Trophoblast cell (in vitro differentiated cells and primary cell): Measurements from ENCODE around the gene PRUNE2.

Experiments used
- DNase-seq, 2 donors: peaks; one replicate each; pipeline ENCODE4 v3.0.0-alpha.2; 2016
- H2AFZ ChIP-seq: 2 replicates; pipeline ENCODE4 v1.6.1; 2013; ENCODE audit warnings: low read length, moderate library complexity, mild to moderate bottlenecking; ENCODE audit not compliant: insufficient read depth, poor library complexity
- H2AK5ac ChIP-seq: 2 replicates; pipeline ENCODE4 v1.6.1; 2013; ENCODE audit warnings: mild to moderate bottlenecking, low read length
- H2BK120ac ChIP-seq: 2 replicates; pipeline ENCODE4 v1.6.1; 2013; ENCODE audit warnings: low read length, mild to moderate bottlenecking, moderate library complexity; ENCODE audit not compliant: insufficient read depth, poor library complexity
- H2BK12ac ChIP-seq: 2 replicates; pipeline ENCODE4 v1.6.1; 2013; ENCODE audit warnings: mild to moderate bottlenecking, low read length, moderate library complexity
- H2BK5ac ChIP-seq: 2 replicates; pipeline ENCODE4 v1.6.1; 2013; ENCODE audit warnings: low read length, low read depth, moderate library complexity, mild to moderate bottlenecking; ENCODE audit not compliant: poor library complexity
- H3K14ac ChIP-seq: 2 replicates; pipeline ENCODE4 v1.6.1; 2013; ENCODE audit warnings: mild to moderate bottlenecking, low read length
- H3K18ac ChIP-seq: 2 replicates; pipeline ENCODE4 v1.6.1; 2013; ENCODE audit warnings: mild to moderate bottlenecking, low read length
- H3K23ac ChIP-seq: 2 replicates; pipeline ENCODE4 v1.6.1; 2013; ENCODE audit warnings: low read length
- H3K27ac ChIP-seq: 2 replicates; pipeline ENCODE4 v1.5.1; 2013; ENCODE audit warnings: low read depth, mild to moderate bottlenecking, inconsistent platforms, low read length, moderate library complexity
- H3K27me3 ChIP-seq: 2 replicates; pipeline ENCODE4 v1.6.1; 2013; ENCODE audit warnings: inconsistent platforms, mild to moderate bottlenecking, low read length, moderate library complexity; ENCODE audit not compliant: insufficient read depth
- H3K36me3 ChIP-seq, 2 experiments: 1 replicate in 1 of 2; 2 replicates in 1 of 2; pipeline ENCODE4 v1.6.1; 2013; ENCODE audit warnings: low read length in 2 of 2, mild to moderate bottlenecking in 2 of 2, moderate library complexity in 1 of 2; ENCODE audit not compliant: insufficient read depth in 2 of 2, control insufficient read depth in 1 of 2
- H3K4ac ChIP-seq: 2 replicates; pipeline ENCODE4 v1.6.1; 2013; ENCODE audit warnings: low read depth, mild to moderate bottlenecking, low read length, moderate library complexity
- H3K4me1 ChIP-seq, 2 experiments: 1 replicate in 1 of 2; 2 replicates in 1 of 2; pipeline ENCODE4 v1.6.1; 2013; ENCODE audit warnings: low read length in 2 of 2, mild to moderate bottlenecking in 2 of 2, moderate library complexity in 1 of 2; ENCODE audit not compliant: insufficient read depth in 2 of 2, control insufficient read depth in 1 of 2
- H3K4me2 ChIP-seq: 2 replicates; pipeline ENCODE4 v1.6.1; 2013; ENCODE audit warnings: inconsistent platforms, mild to moderate bottlenecking, low read length, moderate library complexity
- H3K4me3 ChIP-seq: 2 replicates; pipeline ENCODE4 v1.5.1; 2013; ENCODE audit warnings: mild to moderate bottlenecking, low read depth, low read length, inconsistent platforms
- H3K79me1 ChIP-seq: one replicate; pipeline ENCODE4 v1.6.1; 2013; ENCODE audit warnings: low read length
- H3K79me2 ChIP-seq: 2 replicates; pipeline ENCODE4 v1.6.1; 2013; ENCODE audit warnings: low read length, mild to moderate bottlenecking; ENCODE audit not compliant: control insufficient read depth, insufficient read depth, poor library complexity
- H3K9ac ChIP-seq: 2 replicates; pipeline ENCODE4 v1.6.1; 2013; ENCODE audit warnings: mild to moderate bottlenecking, low read length
- H3K9me3 ChIP-seq: 2 replicates; pipeline ENCODE4 v1.6.1; 2013; ENCODE audit warnings: low read depth, mild to moderate bottlenecking, control low read depth, inconsistent platforms, low read length; ENCODE audit not compliant: insufficient read depth
- H4K12ac ChIP-seq: 2 replicates; pipeline ENCODE4 v1.6.1; 2013; ENCODE audit warnings: low read depth, mild to moderate bottlenecking, low read length, moderate library complexity
- H4K8ac ChIP-seq: 2 replicates; pipeline ENCODE4 v1.6.1; 2013; ENCODE audit warnings: low read depth, mild to moderate bottlenecking, low read length, moderate library complexity
- H4K91ac ChIP-seq: one replicate; pipeline ENCODE4 v1.6.1; 2013; ENCODE audit warnings: low read depth, mild to moderate bottlenecking, low read length, moderate library complexity
- WGBS: extraction: QIAGEN DNeasy Blood & Tissue Kit; methylation state at CpG from one replicate; pipeline ENCODE4 v1.1.7; 2013; ENCODE audit warnings: missing lambda C conversion rate; ENCODE audit not compliant: insufficient read length, insufficient coverage; ENCODE audit errors: extremely low coverage; 5-methylcytosine and 5-hydroxymethylcytosine counted together

The PRUNE2 gene

DNA sequence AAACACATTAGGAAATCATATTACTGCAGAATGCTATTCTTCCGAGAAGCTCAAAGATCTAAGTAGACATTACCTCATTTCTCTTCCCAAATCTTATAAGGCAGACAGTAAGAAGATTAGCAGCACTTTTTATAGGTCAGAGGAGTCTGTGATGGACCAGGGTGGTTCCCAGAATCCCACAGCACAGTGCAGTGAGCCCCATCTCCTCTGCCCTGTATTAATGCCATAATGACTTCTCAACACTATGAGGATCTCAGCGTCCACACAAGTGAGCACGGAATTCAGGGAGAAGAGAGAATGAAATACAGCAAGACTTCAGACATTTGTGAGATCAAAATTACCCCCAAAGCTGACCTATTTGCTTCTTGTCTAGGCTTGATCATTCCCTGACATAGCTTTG, 49.9 kb downstream of the PRUNE2 start:
- H3K79me2 ChIP-seq, result no peaks in the 10 kb centered on the region
- no peak overlapping the region for H2BK5ac ChIP-seq
- peak in 1 of 2 donors; percentile 11 for DNase-seq
- H2BK120ac ChIP-seq, result no peak overlapping the region
- H3K23ac ChIP-seq, result no peak overlapping the region
- no peak overlapping the region for H4K12ac ChIP-seq
- H4K91ac ChIP-seq, result no peak overlapping the region
- no peaks in the 10 kb centered on the region for H3K36me3 ChIP-seq
- no peak overlapping the region for H2AFZ ChIP-seq
- H3K4me3 ChIP-seq, result no peak overlapping the region
- no peak overlapping the region for H4K8ac ChIP-seq
- no peak overlapping the region for H2BK12ac ChIP-seq
- H3K27ac ChIP-seq, result no peak overlapping the region
- no peaks in the 10 kb centered on the region for H3K4me1 ChIP-seq
- H2AK5ac ChIP-seq, result no peak overlapping the region
- WGBS, result no CpG with 5 or more reads among the region's 3 CpGs
- no peak overlapping the region for H3K9ac ChIP-seq
- H3K14ac ChIP-seq, result no peak overlapping the region
- H3K18ac ChIP-seq, result no peak overlapping the region
- H3K4ac ChIP-seq, result no peak overlapping the region
- H3K4me2 ChIP-seq, result no peak overlapping the region
- no peaks in the 10 kb centered on the region for H3K27me3 ChIP-seq
- H3K79me1 ChIP-seq, result no peaks in the 10 kb centered on the region
- no peaks in the 10 kb centered on the region for H3K9me3 ChIP-seq

GRCh38 chr9:76855015-76855414, 50.9 kb downstream of the PRUNE2 start:
- H2BK5ac ChIP-seq, result no peak overlapping the region
- H3K27ac ChIP-seq, result no peak overlapping the region
- H3K79me2 ChIP-seq, result no peaks in the 10 kb centered on the region
- no peaks in the 10 kb centered on the region for H3K79me1 ChIP-seq
- H2AK5ac ChIP-seq, result no peak overlapping the region
- no peaks in the 10 kb centered on the region for H3K27me3 ChIP-seq
- no peak overlapping the region for H3K4me2 ChIP-seq
- no peak overlapping the region for H2BK120ac ChIP-seq
- no peak overlapping the region for H4K91ac ChIP-seq
- H3K4ac ChIP-seq, result no peak overlapping the region
- no peak overlapping the region for H3K23ac ChIP-seq
- DNase-seq, result peak in 1 of 2 donors; percentile 9
- WGBS, result no CpG with 5 or more reads among the region's 1 CpG
- no peak overlapping the region for H2BK12ac ChIP-seq
- H4K12ac ChIP-seq, result no peak overlapping the region
- H3K9me3 ChIP-seq, result no peaks in the 10 kb centered on the region
- H3K18ac ChIP-seq, result no peak overlapping the region
- H3K9ac ChIP-seq, result no peak overlapping the region
- H3K4me3 ChIP-seq, result no peak overlapping the region
- H3K4me1 ChIP-seq, result no peaks in the 10 kb centered on the region
- H3K36me3 ChIP-seq, result no peaks in the 10 kb centered on the region
- no peak overlapping the region for H4K8ac ChIP-seq
- no peak overlapping the region for H3K14ac ChIP-seq
- H2AFZ ChIP-seq, result no peak overlapping the region

DNA sequence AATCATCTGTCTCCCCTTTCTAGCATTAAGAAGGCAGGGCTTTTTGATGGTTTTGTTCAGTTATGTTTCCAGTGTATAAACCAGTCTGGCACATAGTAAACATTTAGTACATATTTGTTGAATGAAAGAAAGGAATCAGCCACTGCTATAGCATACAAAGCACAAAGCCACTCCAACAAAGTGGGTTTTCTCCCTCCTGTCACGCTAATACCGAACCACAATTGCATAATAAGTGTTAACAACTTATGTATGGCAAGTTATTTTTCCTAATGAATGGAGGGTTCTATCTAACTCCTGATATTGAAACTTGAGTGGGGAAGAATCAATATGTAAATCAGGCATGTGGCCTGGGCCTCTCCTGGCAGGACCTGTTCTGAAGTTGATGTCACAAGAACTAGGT, 53.9 kb downstream of the PRUNE2 start:
- Histone ChIP-seq H3K18ac (no peak overlapping the region), H3K79me1 (no peaks in the 10 kb centered on the region), H4K91ac (no peak overlapping the region), H3K4me1 (no peaks in the 10 kb centered on the region), H3K79me2 (no peaks in the 10 kb centered on the region), H3K9ac (no peak overlapping the region), H2BK120ac (no peak overlapping the region), H3K14ac (no peak overlapping the region), H4K12ac (no peak overlapping the region), H3K4me3 (no peak overlapping the region), H3K4ac (no peak overlapping the region), H2BK5ac (no peak overlapping the region), H2AFZ (no peak overlapping the region), H3K9me3 (no peaks in the 10 kb centered on the region), H2BK12ac (no peak overlapping the region), H3K36me3 (no peaks in the 10 kb centered on the region), H3K4me2 (no peak overlapping the region), H3K27ac (no peak overlapping the region), H3K27me3 (no peaks in the 10 kb centered on the region), H3K23ac (no peak overlapping the region), H2AK5ac (no peak overlapping the region), H4K8ac (no peak overlapping the region)
- no peak for DNase-seq
- no CpG with 5 or more reads among the region's 2 CpGs for WGBS

DNA sequence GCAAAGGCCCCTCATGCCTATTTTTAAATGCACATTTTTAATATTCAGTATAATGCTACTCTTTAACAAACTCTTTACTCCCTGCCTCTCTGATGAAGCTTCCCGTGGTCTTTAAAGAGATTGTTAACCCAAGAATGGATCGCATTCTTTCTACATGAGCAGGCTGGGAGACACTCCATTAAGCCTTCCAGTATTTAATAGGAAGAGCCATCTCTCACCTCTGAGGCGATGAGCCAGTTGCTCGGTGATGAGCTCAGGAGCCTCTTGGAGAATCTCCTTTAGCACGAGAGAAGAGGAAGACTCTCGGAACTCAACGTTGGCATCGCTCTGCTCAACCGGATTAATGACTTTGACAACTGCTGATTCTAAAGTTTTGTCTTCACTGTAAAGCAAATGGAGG, 59.6 kb downstream of the PRUNE2 start:
- Histone ChIP-seq H3K4me1 (peaks cover 0 to 3% of the 10 kb centered on the region in 2 experiments), H3K4ac (no peak overlapping the region), H3K36me3 (no peaks in the 10 kb centered on the region), H3K27me3 (no peaks in the 10 kb centered on the region), H3K79me2 (no peaks in the 10 kb centered on the region), H3K79me1 (no peaks in the 10 kb centered on the region), H4K8ac (no peak overlapping the region), H3K18ac (no peak overlapping the region), H3K23ac (no peak overlapping the region), H2BK5ac (no peak overlapping the region), H3K9ac (no peak overlapping the region), H2AFZ (no peak overlapping the region), H3K4me3 (no peak overlapping the region), H3K4me2 (no peak overlapping the region), H3K9me3 (no peaks in the 10 kb centered on the region), H2BK12ac (no peak overlapping the region), H2BK120ac (no peak overlapping the region), H3K14ac (no peak overlapping the region), H3K27ac (no peak overlapping the region), H4K91ac (no peak overlapping the region), H2AK5ac (no peak overlapping the region), H4K12ac (no peak overlapping the region)
- no peak for DNase-seq
- no CpG with 5 or more reads among the region's 9 CpGs for WGBS
